Measurements from ENCODE around the gene COPRS. TPM values are rescaled to one million over a fixed set of nuclear protein-coding genes. Genes with fewer than 3 reads are reported as not detected.

Gene COPRS
- total and polyA plus RNA-seq, 2 of the 8 experiments (the other 6 are each of a cell fraction or from before 2014, with no cell fraction given) = 40.9 to 49.3 TPM

GRCh38 chr17:31854672-31855071 lies 4.4 kb downstream of the COPRS start (continued):
- TF ChIP-seq EZH2 (IDR thresholded peaks at IDR 0.05; ENCODE audit: low read depth, low read length, severe bottlenecking) (no peak), FOSL1 (IDR thresholded peaks at IDR 0.05; ENCODE audit: insufficient read depth, low read depth, low read length) (no peak), TAF1 (IDR thresholded peaks at IDR 0.05; ENCODE audit: low read depth, low read length) (no peak), SIX5 (IDR thresholded peaks at IDR 0.05; ENCODE audit: low read depth, low read length) (no peak), EGR1 (IDR thresholded peaks at IDR 0.05; ENCODE audit: borderline replicate concordance, low read depth, low read length) (no peak), RNF2 (IDR thresholded peaks at IDR 0.05; ENCODE audit: borderline replicate concordance, low read depth, low read length, missing control alignments, poor library complexity, severe bottlenecking) (no peak), SIRT6 (IDR thresholded peaks at IDR 0.05; ENCODE audit: low read length) (no peak), KDM5A (IDR thresholded peaks at IDR 0.05; ENCODE audit: low read length) (no peak)
